Endodermal cell (in vitro differentiated cells): ENCODE measurements around the gene NR2C2AP. TPM values are rescaled to one million over a fixed set of nuclear protein-coding genes. Genes with fewer than 3 reads are reported as not detected.

Source experiments
- DNase-seq: peaks from one replicate; pipeline ENCODE4 v3.0.0-alpha.2; 2017
- H3K27ac ChIP-seq: 2 replicates; pipeline ENCODE4 v1.5.1; 2013; ENCODE audit warnings: mild to moderate bottlenecking, low read depth, low read length, moderate library complexity
- H3K27me3 ChIP-seq: 2 replicates; pipeline ENCODE4 v1.6.1; 2013; ENCODE audit warnings: mild to moderate bottlenecking, low read length, moderate library complexity; ENCODE audit not compliant: insufficient read depth, control insufficient read depth, poor library complexity, severe bottlenecking
- H3K36me3 ChIP-seq: 2 replicates; pipeline ENCODE4 v1.7.0; 2013; ENCODE audit warnings: mild to moderate bottlenecking, low read length, moderate library complexity; ENCODE audit not compliant: control insufficient read depth, insufficient read depth
- H3K4me1 ChIP-seq: one replicate; pipeline ENCODE4 v1.7.0; 2013; ENCODE audit warnings: low read length; ENCODE audit not compliant: control insufficient read depth, insufficient read depth
- H3K4me3 ChIP-seq: 2 replicates; pipeline ENCODE4 v1.5.1; 2013; ENCODE audit warnings: mild to moderate bottlenecking, low read length, moderate library complexity
- H3K9ac ChIP-seq: 2 replicates; pipeline ENCODE4 v1.6.1; 2013; ENCODE audit warnings: mild to moderate bottlenecking, low read length, moderate library complexity; ENCODE audit not compliant: poor library complexity, severe bottlenecking; ENCODE audit errors: extremely low read depth
- H3K9me3 ChIP-seq: 2 replicates; pipeline ENCODE4 v1.6.1; 2013; ENCODE audit warnings: mild to moderate bottlenecking, low read length, moderate library complexity; ENCODE audit not compliant: control insufficient read depth
- H3K27ac Mint-ChIP-seq: 2 replicates; pipeline ENCODE4 v1.8.0; 2020; ENCODE audit warnings: mixed read lengths
- H3K27me3 Mint-ChIP-seq: 2 replicates; pipeline ENCODE4 v1.8.0; 2021; ENCODE audit warnings: mild to moderate bottlenecking, mixed read lengths; ENCODE audit not compliant: insufficient read depth
- H3K36me3 Mint-ChIP-seq: 2 replicates; pipeline ENCODE4 v1.8.0; 2020; ENCODE audit warnings: low read depth, mixed read lengths
- H3K4me1 Mint-ChIP-seq: 2 replicates; pipeline ENCODE4 v1.8.0; 2020; ENCODE audit warnings: mixed read lengths
- H3K4me3 Mint-ChIP-seq: 2 replicates; pipeline ENCODE4 v1.8.0; 2020; ENCODE audit warnings: mild to moderate bottlenecking, moderate library complexity, mixed read lengths
- H3K9me3 Mint-ChIP-seq: 2 replicates; pipeline ENCODE4 v1.8.0; 2020; ENCODE audit warnings: mild to moderate bottlenecking, mixed read lengths
- CTCF ChIP-seq: fragments of 200-600 bp; sonication (generic); conservative IDR thresholded peaks from 2 replicates; pipeline ENCODE4 v1.5.0; 2021; ENCODE audit warnings: antibody characterized with exemption, mild to moderate bottlenecking
- WGBS, 2 experiments: methylation state at CpG; one replicate each; pipeline versions ENCODE4 v1.1.5 to v1.1.7; 2013; ENCODE audit warnings: missing lambda C conversion rate in 2 of 2, mixed read lengths in 1 of 2; ENCODE audit not compliant: insufficient coverage in 1 of 2, insufficient read length in 1 of 2; 5-methylcytosine and 5-hydroxymethylcytosine counted together
- long read RNA-seq, 4 experiments: library from polyadenylated mRNA in 2 of 4; library from RNA in 1 of 4; library from capped mRNA in 1 of 4; stranded (forward) in 3 of 4; unstranded in 1 of 4; transcript quantifications; one replicate each; pipeline ENCODE4 v2.0.0, GENCODE V29; 2020 to 2021; ENCODE audit warnings: inconsistent platforms in 1 of 4
- polyA plus RNA-seq, 2 experiments: library from polyadenylated mRNA; stranded (reverse); fragments of 50-300 nt; gene quantifications; one replicate each; pipeline ENCODE4 v1.2.3, GENCODE V29; 2013
- total RNA-seq, 2 donors: library from RNA; stranded (reverse); fragmentation: NEBNext Ultra II Directional in 1 of 2; extraction: Animal tissue kit (Norgen Biotek cat#: 25700) in 1 of 2; gene quantifications; 2 replicates in 1 of 2; 3 replicates in 1 of 2; pipeline ENCODE4 v1.2.1, GENCODE V29; 2021

NR2C2AP gene
- total RNA-seq, result 10 to 100 TPM; 14.7 to 17.2 TPM
- 9.3 TPM for polyA plus RNA-seq (2013, experiment 1 of 2)
- polyA plus RNA-seq (2013, experiment 2 of 2), result 9.3 TPM
- long read RNA-seq, experiment 1, partial matches to known transcripts, result 0 of 5 reads
- long read RNA-seq, experiment 1, other reads (novel, unspliced or antisense), result 4 of 5 reads
- long read RNA-seq, experiment 2, partial matches to known transcripts, result 0 of 10 reads
- long read RNA-seq, experiment 2, other reads (novel, unspliced or antisense), result 4 of 10 reads
- long read RNA-seq, experiment 3, transcript NR2C2AP-201 (5 exons, 1,293 nt), result major isoform, 21 of 50 reads
- long read RNA-seq, experiment 3, partial matches to known transcripts, result 4 of 50 reads
- long read RNA-seq, experiment 3, other reads (novel, unspliced or antisense), result 18 of 50 reads
- long read RNA-seq, experiment 4, transcript NR2C2AP-202 (6 exons, 859 nt), result minor isoform, 7 of 67 reads
- long read RNA-seq, experiment 4, transcript NR2C2AP-201 (5 exons, 1,293 nt), result major isoform, 40 of 67 reads
- long read RNA-seq, experiment 4, partial matches to known transcripts, result 7 of 67 reads
- long read RNA-seq, experiment 4, other reads (novel, unspliced or antisense), result 13 of 67 reads

GRCh38 chr19:19203012-19203856, at the start of gene NR2C2AP:
NR2C2AP (minus strand) TSS chr19:19203414; CDS start chr19:19203060, 354 bp downstream.
- Histone ChIP-seq H3K4me1 (no peaks in the 10 kb centered on the region), H3K27me3 (peaks cover 27% of the 10 kb centered on the region), H3K4me3 (peak within 1 kb of the TSS; percentile 96), H3K9ac (peak within 1 kb of the TSS; percentile 72), H3K36me3 (peaks cover 19% of the 10 kb centered on the region), H3K27ac (peak within 1 kb of the TSS; percentile 24), H3K9me3 (no peaks in the 10 kb centered on the region)
- Mint-ChIP-seq H3K36me3 (peaks cover 25% of the 10 kb centered on the region), H3K4me1 (peaks cover 12% of the 10 kb centered on the region), H3K9me3 (peaks cover 3% of the 10 kb centered on the region), H3K4me3 (peak within 1 kb of the TSS; percentile 86), H3K27me3 (peaks cover 35% of the 10 kb centered on the region), H3K27ac (peak within 1 kb of the TSS; percentile 94)
- peak; percentile 93 for DNase-seq
- no peak for TF ChIP-seq CTCF
- WGBS, 2 experiments, result 11 to 18% methylated on average over 23 to 60 of the region's 60 CpGs

GRCh38 chr19:19250196-19250801, 47.1 kb upstream of the NR2C2AP start:
- no peaks in the 10 kb centered on the region for H3K4me1 ChIP-seq
- H3K9ac ChIP-seq, result no peak overlapping the region
- H3K27ac ChIP-seq, result no peak overlapping the region
- H3K9me3 ChIP-seq, result no peaks in the 10 kb centered on the region
- 71 to 74% methylated on average over 3 to 5 of the region's 5 CpGs for WGBS, 2 experiments
- no peaks in the 10 kb centered on the region for H3K36me3 ChIP-seq
- no peak overlapping the region for H3K4me3 Mint-ChIP-seq
- H3K4me3 ChIP-seq, result no peak overlapping the region
- H3K27me3 ChIP-seq, result peaks cover 47% of the 10 kb centered on the region
- H3K27ac Mint-ChIP-seq, result no peak overlapping the region
- peaks cover 66% of the 10 kb centered on the region for H3K27me3 Mint-ChIP-seq
- DNase-seq, result no peak
- no peaks in the 10 kb centered on the region for H3K36me3 Mint-ChIP-seq
- no peak for TF ChIP-seq CTCF
- no peaks in the 10 kb centered on the region for H3K4me1 Mint-ChIP-seq
- H3K9me3 Mint-ChIP-seq, result no peaks in the 10 kb centered on the region

- Histone ChIP-seq H3K4me1 (no peaks in the 10 kb centered on the region), H3K9me3 (peaks cover 5% of the 10 kb centered on the region), H3K9ac (no peak overlapping the region), H3K27ac (no peak overlapping the region), H3K4me3 (no peak overlapping the region), H3K36me3 (no peaks in the 10 kb centered on the region), H3K27me3 (no peaks in the 10 kb centered on the region)
- no peak overlapping the region for H3K4me3 Mint-ChIP-seq
- H3K27ac Mint-ChIP-seq, result no peak overlapping the region
- 84 to 88% methylated on average over 9 of the region's 9 CpGs for WGBS, 2 experiments
- H3K9me3 Mint-ChIP-seq, result peaks cover 9% of the 10 kb centered on the region
- no peak for TF ChIP-seq CTCF
- no peaks in the 10 kb centered on the region for H3K36me3 Mint-ChIP-seq
- H3K27me3 Mint-ChIP-seq, result peaks cover 34% of the 10 kb centered on the region
- no peaks in the 10 kb centered on the region for H3K4me1 Mint-ChIP-seq
- no peak for DNase-seq
Observed at GRCh38 chr19:19240476-19240875, 37.3 kb upstream of the NR2C2AP start.
